DOHH2 (cell line): ENCODE measurements around the gene DPP10.

Experiments used
- H3F3A ChIP-seq: fragments of 200-600 bp; sonication (generic), shearing (Covaris generic); 2 replicates; pipeline ENCODE4 v1.6.0; 2016; ENCODE audit warnings: antibody characterized with exemption, mild to moderate bottlenecking; ENCODE audit not compliant: control insufficient read depth, insufficient read depth
- H3K27ac ChIP-seq: fragments of 200-600 bp; sonication (generic); 2 replicates; pipeline ENCODE4 v1.5.1; 2014; ENCODE audit warnings: low read depth, mild to moderate bottlenecking, low read length, moderate library complexity
- H3K27me3 ChIP-seq: fragments of 200-600 bp; sonication (generic); 2 replicates; pipeline ENCODE4 v1.6.1; 2014; ENCODE audit warnings: mild to moderate bottlenecking, low read length, mixed read lengths; ENCODE audit not compliant: control insufficient read depth
- H3K36me3 ChIP-seq: fragments of 200-600 bp; sonication (generic); 2 replicates; pipeline ENCODE4 v1.6.1; 2014; ENCODE audit warnings: mild to moderate bottlenecking, low read length, moderate library complexity, mixed read lengths; ENCODE audit not compliant: control insufficient read depth
- H3K4me1 ChIP-seq: fragments of 200-600 bp; sonication (generic); 2 replicates; pipeline ENCODE4 v1.6.1; 2014; ENCODE audit warnings: mild to moderate bottlenecking, low read length, mixed read lengths; ENCODE audit not compliant: control insufficient read depth
- H3K4me2 ChIP-seq: fragments of 200-600 bp; sonication (generic); 2 replicates; pipeline ENCODE4 v1.6.0; 2014; ENCODE audit warnings: mild to moderate bottlenecking, low read length, moderate library complexity
- H3K4me3 ChIP-seq: fragments of 200-600 bp; sonication (generic); 2 replicates; pipeline ENCODE4 v1.5.1; 2014; ENCODE audit warnings: mild to moderate bottlenecking, low read length, mixed read lengths
- H3K79me2 ChIP-seq: fragments of 200-600 bp; sonication (generic); 2 replicates; pipeline ENCODE4 v1.6.1; 2014; ENCODE audit warnings: mild to moderate bottlenecking, low read length, mixed read lengths; ENCODE audit not compliant: control insufficient read depth
- H3K9me2 ChIP-seq: fragments of 200-600 bp; sonication (generic); replicated peaks from 2 replicates; pipeline ENCODE4 v1.6.1; 2014; ENCODE audit warnings: mild to moderate bottlenecking, low read length, mixed read lengths; ENCODE audit not compliant: control insufficient read depth
- H3K9me3 ChIP-seq: fragments of 200-600 bp; sonication (generic); 2 replicates; pipeline ENCODE4 v1.6.1; 2014; ENCODE audit warnings: antibody characterized with exemption, low read length, mixed read lengths; ENCODE audit not compliant: control insufficient read depth, insufficient read depth
- H4K20me1 ChIP-seq: fragments of 200-600 bp; sonication (generic); 2 replicates; pipeline ENCODE4 v1.6.0; 2014; ENCODE audit warnings: low read depth, mild to moderate bottlenecking, antibody characterized with exemption, low read length, moderate library complexity; ENCODE audit not compliant: control insufficient read depth, insufficient read depth
- EZH2phosphoT487 ChIP-seq: fragments of 200-600 bp; sonication (generic); IDR thresholded peaks from 2 replicates; pipeline ENCODE4 v1.6.1; 2017; ENCODE audit warnings: borderline replicate concordance, mild to moderate bottlenecking, antibody characterized with exemption, low read length, moderate library complexity, mixed read lengths
- TF ChIP-seq, protein P1 (sequence below): fragments of 200-600 bp; sonication (generic); IDR thresholded peaks from one replicate; pipeline ENCODE4 v1.5.1; 2014; ENCODE audit warnings: antibody characterized with exemption, mild to moderate bottlenecking, low read depth, low read length; ENCODE audit not compliant: poor library complexity, severe bottlenecking

The DPP10 gene

GRCh38 chr2:115529627-115530026 lies 1087.2 kb downstream of the DPP10 start:
- H3F3A ChIP-seq = no peaks in the 10 kb centered on the region
- no peak overlapping the region for H3K4me2 ChIP-seq
- H3K36me3 ChIP-seq = no peaks in the 10 kb centered on the region
- H3K9me3 ChIP-seq = no peaks in the 10 kb centered on the region
- no peaks in the 10 kb centered on the region for H3K27me3 ChIP-seq
- H3K4me1 ChIP-seq = no peaks in the 10 kb centered on the region
- no peaks in the 10 kb centered on the region for H3K9me2 ChIP-seq
- H4K20me1 ChIP-seq = no peaks in the 10 kb centered on the region
- no peak overlapping the region for H3K27ac ChIP-seq
- TF ChIP-seq, protein P1, sequence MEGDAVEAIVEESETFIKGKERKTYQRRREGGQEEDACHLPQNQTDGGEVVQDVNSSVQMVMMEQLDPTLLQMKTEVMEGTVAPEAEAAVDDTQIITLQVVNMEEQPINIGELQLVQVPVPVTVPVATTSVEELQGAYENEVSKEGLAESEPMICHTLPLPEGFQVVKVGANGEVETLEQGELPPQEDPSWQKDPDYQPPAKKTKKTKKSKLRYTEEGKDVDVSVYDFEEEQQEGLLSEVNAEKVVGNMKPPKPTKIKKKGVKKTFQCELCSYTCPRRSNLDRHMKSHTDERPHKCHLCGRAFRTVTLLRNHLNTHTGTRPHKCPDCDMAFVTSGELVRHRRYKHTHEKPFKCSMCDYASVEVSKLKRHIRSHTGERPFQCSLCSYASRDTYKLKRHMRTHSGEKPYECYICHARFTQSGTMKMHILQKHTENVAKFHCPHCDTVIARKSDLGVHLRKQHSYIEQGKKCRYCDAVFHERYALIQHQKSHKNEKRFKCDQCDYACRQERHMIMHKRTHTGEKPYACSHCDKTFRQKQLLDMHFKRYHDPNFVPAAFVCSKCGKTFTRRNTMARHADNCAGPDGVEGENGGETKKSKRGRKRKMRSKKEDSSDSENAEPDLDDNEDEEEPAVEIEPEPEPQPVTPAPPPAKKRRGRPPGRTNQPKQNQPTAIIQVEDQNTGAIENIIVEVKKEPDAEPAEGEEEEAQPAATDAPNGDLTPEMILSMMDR = no peak
- TF ChIP-seq EZH2phosphoT487 = no peak
- no peaks in the 10 kb centered on the region for H3K79me2 ChIP-seq
- H3K4me3 ChIP-seq = no peak overlapping the region

DNA sequence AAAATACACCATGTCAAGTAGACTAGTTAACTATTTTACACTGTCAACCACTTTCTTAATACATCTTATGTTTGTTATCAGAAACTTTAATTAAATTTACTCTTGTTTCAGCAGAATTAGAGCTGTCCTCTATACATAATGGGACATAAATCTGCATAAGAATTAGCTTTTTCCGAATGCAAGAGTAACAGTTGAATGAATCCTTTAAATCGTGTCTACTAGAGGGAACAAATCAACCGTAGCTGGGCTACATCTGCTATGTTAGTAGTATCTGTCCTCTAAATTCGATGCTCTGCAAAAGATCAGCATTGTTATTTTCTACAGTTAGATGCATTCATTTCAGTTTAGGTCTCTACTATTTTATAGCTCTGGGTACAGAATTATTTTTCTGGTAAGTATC lies 1090.6 kb downstream of the DPP10 start:
- Histone ChIP-seq H4K20me1 (no peaks in the 10 kb centered on the region), H3K79me2 (no peaks in the 10 kb centered on the region), H3K36me3 (no peaks in the 10 kb centered on the region), H3K9me3 (no peaks in the 10 kb centered on the region), H3K27ac (no peak overlapping the region), H3K4me2 (no peak overlapping the region), H3K27me3 (no peaks in the 10 kb centered on the region), H3F3A (no peaks in the 10 kb centered on the region), H3K9me2 (no peaks in the 10 kb centered on the region), H3K4me3 (no peak overlapping the region), H3K4me1 (no peaks in the 10 kb centered on the region)
- TF ChIP-seq, protein P1 = no peak
- no peak for TF ChIP-seq EZH2phosphoT487

DNA sequence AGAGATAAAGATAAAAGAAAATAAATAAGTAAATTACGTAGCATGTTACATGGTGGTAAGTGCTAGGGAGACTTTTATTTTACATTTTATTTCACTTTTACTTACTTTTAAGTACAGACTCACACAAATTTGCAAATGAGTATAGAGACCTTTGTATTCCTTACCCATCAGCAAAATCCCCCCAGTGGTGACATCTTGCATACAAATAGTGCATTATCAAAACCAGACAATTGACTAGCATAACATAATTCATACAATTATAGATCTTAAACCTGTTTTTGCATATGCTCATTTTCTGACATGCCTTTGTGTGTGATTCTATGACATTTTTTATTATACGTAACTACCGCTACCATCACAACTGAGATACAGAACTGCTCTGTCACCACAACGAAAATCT lies 1099.4 kb downstream of the DPP10 start:
- Histone ChIP-seq H3K9me3 (no peaks in the 10 kb centered on the region), H4K20me1 (no peaks in the 10 kb centered on the region), H3K27ac (no peak overlapping the region), H3K4me3 (no peak overlapping the region), H3K9me2 (no peaks in the 10 kb centered on the region), H3K79me2 (no peaks in the 10 kb centered on the region), H3K27me3 (no peaks in the 10 kb centered on the region), H3K4me2 (no peak overlapping the region), H3K36me3 (no peaks in the 10 kb centered on the region), H3F3A (no peaks in the 10 kb centered on the region), H3K4me1 (no peaks in the 10 kb centered on the region)
- TF ChIP-seq, protein P1 = no peak
- no peak for TF ChIP-seq EZH2phosphoT487

DNA sequence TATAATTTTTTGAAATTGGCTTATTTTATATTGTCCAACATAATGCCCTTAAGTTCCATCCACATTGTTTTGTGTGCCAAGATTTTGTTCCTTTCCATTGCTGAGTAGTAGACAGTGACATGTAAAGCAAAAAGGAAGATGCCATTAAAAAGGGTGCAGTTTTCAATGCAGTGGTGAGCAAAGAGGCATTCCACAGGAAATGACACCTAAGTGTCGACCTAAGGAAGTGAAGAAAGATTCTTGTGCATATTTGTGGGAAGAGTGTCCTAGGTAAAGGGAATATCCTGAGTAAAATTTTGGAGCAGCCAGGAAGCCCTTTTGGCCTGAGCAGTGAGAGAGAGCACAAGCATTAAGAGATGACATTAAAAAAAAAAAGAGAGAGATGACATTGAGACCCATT lies 1099.9 kb downstream of the DPP10 start:
- Histone ChIP-seq H3K27ac (no peak overlapping the region), H3K4me1 (no peaks in the 10 kb centered on the region), H4K20me1 (no peaks in the 10 kb centered on the region), H3K4me2 (no peak overlapping the region), H3K4me3 (no peak overlapping the region), H3K36me3 (no peaks in the 10 kb centered on the region), H3K27me3 (no peaks in the 10 kb centered on the region), H3K9me3 (no peaks in the 10 kb centered on the region), H3F3A (no peaks in the 10 kb centered on the region), H3K9me2 (no peaks in the 10 kb centered on the region), H3K79me2 (no peaks in the 10 kb centered on the region)
- no peak for TF ChIP-seq EZH2phosphoT487
- TF ChIP-seq, protein P1 = no peak
